Activated CD8-positive, alpha-beta T cell treated with anti-CD3 and anti-CD28 coated beads, Interleukin-2, amount 10 ng/mL, durations not matched to agents 7 days and 5 days (primary cell): ENCODE results near the gene VDR. TPM values are rescaled to one million over a fixed set of nuclear protein-coding genes. Genes with fewer than 3 reads are reported as not detected.
A peak's percentile ranks its signal among the peaks of the same experiment; 100 is the strongest.

Experiments
- ATAC-seq: fragments of 150-1000 bp; cut with Tn5 transposase; one replicate; pipeline ENCODE4 v1.10.0; 2021; ENCODE audit warnings: moderate library complexity
- CTCF ChIA-PET: fragments of 350-600 bp; sonication (Branson Sonifier 250); formaldehyde crosslinking; loops from one replicate; lab custom pipeline; 2021; ENCODE audit warnings: antibody characterized with exemption; lab: Charles Lee
- POLR2A ChIA-PET: fragments of 350-600 bp; sonication (Branson Sonifier 250); formaldehyde crosslinking; loops from one replicate; lab custom pipeline; 2021; ENCODE audit warnings: antibody characterized with exemption; lab: Charles Lee
- DNase-seq: peaks from one replicate; pipeline ENCODE4 v3.0.0-alpha.2; 2020
- H3K27ac Mint-ChIP-seq: one replicate; pipeline ENCODE4 v1.8.0; 2021; ENCODE audit warnings: mild to moderate bottlenecking, mixed read lengths
- H3K27me3 Mint-ChIP-seq: one replicate; pipeline ENCODE4 v1.8.0; 2021; ENCODE audit warnings: low read depth, mixed read lengths
- H3K36me3 Mint-ChIP-seq: one replicate; pipeline ENCODE4 v1.8.0; 2021; ENCODE audit warnings: low read depth, mixed read lengths
- H3K4me1 Mint-ChIP-seq: one replicate; pipeline ENCODE4 v1.8.0; 2021; ENCODE audit warnings: low read depth, mixed read lengths
- H3K4me3 Mint-ChIP-seq: one replicate; pipeline ENCODE4 v1.8.0; 2021; ENCODE audit warnings: mild to moderate bottlenecking, mixed read lengths
- H3K9me3 Mint-ChIP-seq: one replicate; pipeline ENCODE4 v1.8.0; 2022; ENCODE audit warnings: mixed read lengths; ENCODE audit not compliant: insufficient read depth
- total RNA-seq, 2 experiments: library from RNA; stranded (reverse); gene quantifications; one replicate each; pipeline ENCODE4 v1.2.3, GENCODE V29; 2021

The VDR gene
- total RNA-seq, 2 experiments from 2014 or later: 13.2 to 14.5 TPM

DNA sequence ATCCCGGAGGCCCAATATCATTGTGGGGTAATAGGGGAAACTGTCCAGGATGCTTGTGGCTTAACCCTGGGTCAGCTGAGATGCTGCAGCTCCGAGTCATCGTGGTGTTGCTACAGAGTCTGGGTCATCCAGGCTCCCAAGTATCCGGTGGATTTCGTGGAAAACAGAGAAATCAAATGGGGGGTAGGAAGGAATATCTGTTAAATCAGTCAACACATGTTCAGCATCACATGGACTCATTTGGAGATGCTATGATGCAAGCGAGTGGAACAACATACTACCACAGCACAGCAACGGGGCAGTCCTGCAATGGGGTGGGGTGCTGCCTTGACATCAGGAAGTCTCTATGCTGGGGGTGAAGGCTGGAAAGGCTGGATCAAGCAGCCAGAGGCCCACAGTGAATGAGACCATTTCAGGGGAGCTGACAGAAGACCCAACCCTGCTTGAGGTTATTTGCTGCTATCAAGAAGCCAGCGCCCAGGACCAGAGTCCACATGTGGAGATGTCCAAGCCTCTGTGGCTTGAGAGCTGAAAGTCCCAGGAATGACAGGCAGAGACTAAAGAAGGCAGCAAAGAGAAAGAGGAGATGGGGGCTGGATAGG is 22.9 kb downstream of the VDR start:
- Mint-ChIP-seq H3K27ac (peak overlapping the region; percentile 72), H3K36me3 (peaks cover 38% of the 10 kb centered on the region), H3K4me1 (peaks cover 64% of the 10 kb centered on the region), H3K4me3 (peak overlapping the region; percentile 73), H3K9me3 (no peaks in the 10 kb centered on the region), H3K27me3 (no peaks in the 10 kb centered on the region)
- ATAC-seq (no peak), DNase-seq (no peak)
- POLR2A ChIA-PET: no interaction called here
- CTCF ChIA-PET: interaction anchor here (1.5 to 2.8 kb wide), 3 partner anchors 44 to 81 kb away, joined by 3 to 9 read pairs (median 4); partner anchors contain the start of gene TMEM106C

DNA sequence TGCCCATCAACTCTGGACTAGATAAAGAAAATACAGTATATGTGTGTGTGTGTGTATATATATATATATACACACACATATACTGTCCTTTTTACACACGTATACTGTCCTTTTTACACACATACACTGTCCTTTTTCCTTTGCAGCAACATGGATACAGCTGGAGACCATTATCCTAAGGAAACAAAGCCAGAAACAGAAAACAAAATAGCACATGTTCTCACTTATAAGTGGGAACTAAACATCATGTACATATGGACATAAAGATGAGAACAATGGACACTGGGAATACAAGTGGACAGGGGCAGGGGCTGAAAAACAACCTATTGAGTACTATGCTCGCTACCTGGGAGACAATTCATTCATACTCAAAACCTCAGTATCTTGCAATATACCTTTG is 23.7 kb downstream of the VDR start:
- Mint-ChIP-seq H3K9me3 (no peaks in the 10 kb centered on the region), H3K36me3 (peaks cover 41% of the 10 kb centered on the region), H3K4me1 (peaks cover 60% of the 10 kb centered on the region), H3K27me3 (no peaks in the 10 kb centered on the region), H3K4me3 (no peak overlapping the region), H3K27ac (no peak overlapping the region)
- ChIA-PET CTCF (interaction anchor here (1.1 to 2.8 kb wide), 5 partner anchors 11 to 308 kb away, joined by 4 to 16 read pairs (median 4); partner anchors contain the start of gene TMEM106C), POLR2A (no interaction called here)
- DNase-seq (no peak), ATAC-seq (no peak)

GRCh38 chr12:47878918-47879481 is 25.8 kb downstream of the VDR start:
- ATAC-seq (no peak), DNase-seq (no peak)
- ChIA-PET CTCF (interaction anchor here (0.6 to 2.8 kb wide), 3 partner anchors 9 to 1134 kb away, joined by 3 to 16 read pairs (median 5); partner anchors contain the start of gene VDR), POLR2A (interaction anchor here (0.5 kb wide), 1 partner anchor 41 kb away, joined by 3 read pairs; no protein-coding TSS in a partner anchor)
- Mint-ChIP-seq H3K4me3 (no peak overlapping the region), H3K36me3 (peaks cover 52% of the 10 kb centered on the region), H3K4me1 (peaks cover 40% of the 10 kb centered on the region), H3K27ac (no peak overlapping the region), H3K27me3 (no peaks in the 10 kb centered on the region), H3K9me3 (no peaks in the 10 kb centered on the region)

GRCh38 chr12:47878293-47878917 is 26.4 kb downstream of the VDR start:
- H3K4me1 Mint-ChIP-seq: peaks cover 34% of the 10 kb centered on the region
- CTCF ChIA-PET: interaction anchor here (0.6 to 2.8 kb wide), 2 partner anchors 9 to 1134 kb away, joined by 3 to 16 read pairs; no protein-coding TSS in a partner anchor
- H3K27ac Mint-ChIP-seq: no peak overlapping the region
- POLR2A ChIA-PET: interaction anchor here (0.5 to 1.2 kb wide), 2 partner anchors 9 to 41 kb away, joined by 3 read pairs; no protein-coding TSS in a partner anchor
- H3K36me3 Mint-ChIP-seq: peaks cover 54% of the 10 kb centered on the region
- H3K9me3 Mint-ChIP-seq: no peaks in the 10 kb centered on the region
- no peaks in the 10 kb centered on the region for H3K27me3 Mint-ChIP-seq
- no peak for DNase-seq
- no peak for ATAC-seq
- no peak overlapping the region for H3K4me3 Mint-ChIP-seq

DNA sequence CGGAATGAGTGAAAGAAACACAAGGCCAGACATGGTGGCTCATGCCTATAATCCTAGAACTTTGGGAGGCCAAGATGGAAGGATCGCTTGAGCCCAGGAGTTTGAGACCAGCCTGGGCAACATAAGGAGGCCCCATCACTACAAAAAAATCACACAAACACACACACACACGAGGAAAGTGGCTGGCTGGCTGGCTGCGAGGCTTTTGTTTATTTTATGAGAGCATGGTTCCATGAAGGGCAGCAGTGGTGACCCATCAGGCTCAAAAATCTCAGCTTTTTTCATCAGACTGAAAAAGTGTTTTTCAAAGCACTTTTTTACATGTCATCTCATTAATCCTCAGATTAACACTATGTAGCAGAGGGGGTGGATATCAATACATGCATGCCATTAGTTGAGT is 27.7 kb downstream of the VDR start:
- no peak for DNase-seq
- Mint-ChIP-seq H3K9me3 (no peaks in the 10 kb centered on the region), H3K4me1 (peaks cover 20% of the 10 kb centered on the region), H3K36me3 (peaks cover 53% of the 10 kb centered on the region), H3K4me3 (no peak overlapping the region), H3K27ac (no peak overlapping the region), H3K27me3 (no peaks in the 10 kb centered on the region)
- ATAC-seq: no peak
- ChIA-PET CTCF (no interaction called here), POLR2A (interaction anchor here (0.6 to 1.2 kb wide), 2 partner anchors 8 to 45 kb away, joined by 3 read pairs; no protein-coding TSS in a partner anchor)

GRCh38 chr12:47876440-47876960 is 28.3 kb downstream of the VDR start:
- Mint-ChIP-seq H3K36me3 (peaks cover 48% of the 10 kb centered on the region), H3K9me3 (no peaks in the 10 kb centered on the region), H3K4me1 (peaks cover 17% of the 10 kb centered on the region), H3K27me3 (no peaks in the 10 kb centered on the region), H3K27ac (no peak overlapping the region), H3K4me3 (no peak overlapping the region)
- ATAC-seq (no peak), DNase-seq (no peak)
- POLR2A ChIA-PET: interaction anchor here (0.6 kb wide), 1 partner anchor 1651 kb away, joined by 3 read pairs; no protein-coding TSS in a partner anchor
- CTCF ChIA-PET: interaction anchor here (0.9 kb wide), 1 partner anchor 9 kb away, joined by 3 read pairs; no protein-coding TSS in a partner anchor

DNA sequence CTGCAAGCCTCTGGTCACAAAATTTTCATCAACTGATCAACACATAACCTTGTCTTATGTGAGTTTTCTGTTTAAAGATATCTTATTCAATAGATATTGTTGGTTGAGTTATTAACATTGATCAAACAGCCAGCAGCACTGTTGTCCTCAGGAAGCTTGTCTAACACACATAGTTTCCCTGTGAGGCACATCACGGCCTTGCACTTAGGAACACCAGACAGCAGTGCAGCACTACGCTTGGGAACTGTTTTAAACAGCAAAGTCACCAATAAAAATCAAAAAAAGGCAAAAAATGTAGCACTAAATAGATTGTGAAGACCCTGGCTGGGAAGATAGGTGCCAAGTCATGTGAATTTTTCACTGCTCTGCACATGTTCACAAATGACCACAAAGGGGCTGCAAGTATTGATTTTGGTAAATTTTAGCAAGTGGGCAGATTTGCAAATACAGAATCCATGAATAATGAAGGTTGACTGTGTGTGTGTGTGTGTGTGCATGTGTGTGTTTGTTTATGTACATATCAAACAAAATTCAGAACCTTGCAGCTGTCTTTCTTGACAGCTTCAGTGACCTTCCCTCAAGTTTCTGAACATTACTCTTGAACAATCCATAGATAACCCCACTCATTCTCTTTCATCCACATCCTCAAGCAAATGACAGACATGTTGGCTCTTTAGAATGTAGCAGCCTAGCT is 28.9 kb downstream of the VDR start:
- no peak overlapping the region for H3K27ac Mint-ChIP-seq
- ChIA-PET CTCF (interaction anchor here (0.9 to 1.7 kb wide), 2 partner anchors 10 kb away, joined by 3 to 5 read pairs; no protein-coding TSS in a partner anchor), POLR2A (interaction anchor here (0.6 kb wide), 1 partner anchor 1652 kb away, joined by 3 read pairs; no protein-coding TSS in a partner anchor)
- H3K4me1 Mint-ChIP-seq: peaks cover 17% of the 10 kb centered on the region
- no peak overlapping the region for H3K4me3 Mint-ChIP-seq
- DNase-seq (no peak), ATAC-seq (no peak)
- H3K9me3 Mint-ChIP-seq: no peaks in the 10 kb centered on the region
- H3K36me3 Mint-ChIP-seq: peaks cover 51% of the 10 kb centered on the region
- no peaks in the 10 kb centered on the region for H3K27me3 Mint-ChIP-seq

- ChIA-PET CTCF (interaction anchor here (0.9 to 1.7 kb wide), 2 partner anchors 12 kb away, joined by 3 to 5 read pairs; no protein-coding TSS in a partner anchor), POLR2A (interaction anchor here (0.6 to 1.5 kb wide), 3 partner anchors 9 to 270 kb away, joined by 3 to 4 read pairs (median 3); no protein-coding TSS in a partner anchor)
- DNase-seq (no peak), ATAC-seq (no peak)
- peaks cover 27% of the 10 kb centered on the region for H3K4me1 Mint-ChIP-seq
- H3K27ac Mint-ChIP-seq: no peak overlapping the region
- H3K4me3 Mint-ChIP-seq: no peak overlapping the region
- no peaks in the 10 kb centered on the region for H3K27me3 Mint-ChIP-seq
- no peaks in the 10 kb centered on the region for H3K9me3 Mint-ChIP-seq
- peaks cover 45% of the 10 kb centered on the region for H3K36me3 Mint-ChIP-seq
These were observed 30.5 kb downstream of the VDR start for GRCh38 chr12:47874316-47874715.

DNA sequence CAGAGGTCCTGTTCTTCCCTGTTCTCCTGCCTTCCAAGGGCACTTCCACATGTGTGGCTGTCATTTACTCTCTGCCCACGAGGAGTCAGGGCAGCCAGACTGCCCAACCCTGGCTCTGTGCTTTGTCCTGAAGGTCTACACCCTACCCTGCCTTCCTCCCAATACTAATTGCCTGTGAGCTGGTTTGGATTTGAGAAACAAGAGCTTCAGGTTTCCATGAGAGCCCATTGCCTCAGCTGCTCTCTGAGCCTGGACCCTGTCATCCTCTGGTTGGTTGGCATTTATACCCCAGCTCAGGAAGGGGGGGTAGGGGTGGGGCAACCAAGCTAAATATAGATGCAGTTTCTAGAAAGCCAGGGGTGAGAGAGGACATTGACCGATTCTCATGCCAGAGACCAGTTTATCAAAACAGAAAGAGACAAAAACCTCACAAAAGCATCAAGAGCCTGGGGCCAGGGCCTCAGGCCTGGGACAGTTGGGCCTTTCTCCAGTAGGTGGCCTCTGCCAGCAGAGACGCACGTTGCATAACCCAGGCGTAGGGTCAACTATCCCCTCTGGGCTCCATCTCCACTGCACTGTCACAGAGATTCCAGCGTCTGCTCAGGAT is 34.5 kb downstream of the VDR start:
- H3K4me3 Mint-ChIP-seq: no peak overlapping the region
- peak; percentile 38 for ATAC-seq
- POLR2A ChIA-PET: interaction anchor here (1.3 to 1.8 kb wide), 2 partner anchors 13 to 16 kb away, joined by 4 to 6 read pairs; no protein-coding TSS in a partner anchor
- H3K4me1 Mint-ChIP-seq: peaks cover 48% of the 10 kb centered on the region
- CTCF ChIA-PET: interaction anchor here (1.2 to 4.0 kb wide), 8 partner anchors 9 to 93 kb away, joined by 3 to 58 read pairs (median 5); partner anchors contain the start of genes TMEM106C and VDR
- H3K36me3 Mint-ChIP-seq: peaks cover 23% of the 10 kb centered on the region
- H3K27ac Mint-ChIP-seq: peak overlapping the region; percentile 41
- DNase-seq: no peak
- H3K9me3 Mint-ChIP-seq: no peaks in the 10 kb centered on the region
- no peaks in the 10 kb centered on the region for H3K27me3 Mint-ChIP-seq

DNA sequence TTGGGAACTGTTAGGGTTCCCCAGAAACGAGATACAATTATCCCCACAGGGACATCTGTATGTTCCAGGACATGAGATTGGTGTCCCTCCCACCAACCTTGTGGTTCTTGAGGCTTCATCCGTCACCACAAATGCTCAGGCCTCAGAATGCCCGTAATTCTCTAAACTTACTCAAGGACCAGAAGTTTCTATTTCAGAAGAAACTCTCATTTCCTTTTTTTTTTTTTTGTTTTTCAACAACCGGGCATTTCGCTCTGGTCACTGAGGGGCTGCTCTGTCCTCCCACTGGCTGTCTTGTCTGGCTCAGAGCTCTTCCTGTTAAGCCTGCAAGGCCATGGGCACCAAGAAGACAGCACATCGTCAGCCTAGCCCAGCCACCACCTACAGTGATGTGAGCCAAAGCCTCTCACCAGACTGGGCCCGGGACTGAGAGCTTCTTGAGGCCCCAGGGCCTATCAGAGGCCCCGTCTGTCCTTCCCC is 36.2 kb downstream of the VDR start:
- Mint-ChIP-seq H3K27me3 (no peaks in the 10 kb centered on the region), H3K4me1 (peaks cover 55% of the 10 kb centered on the region), H3K36me3 (peaks cover 19% of the 10 kb centered on the region), H3K4me3 (no peak overlapping the region), H3K27ac (peak overlapping the region; percentile 43), H3K9me3 (no peaks in the 10 kb centered on the region)
- DNase-seq: no peak
- no peak for ATAC-seq
- CTCF ChIA-PET: interaction anchor here (0.6 to 4.0 kb wide), 10 partner anchors 11 to 127 kb away, joined by 3 to 58 read pairs (median 4); partner anchors contain the start of gene TMEM106C
- POLR2A ChIA-PET: interaction anchor here (0.5 to 1.7 kb wide), 6 partner anchors 9 to 1824 kb away, joined by 3 to 6 read pairs (median 4); partner anchors contain the start of gene VDR
